GM10847 (cell line): ENCODE data around the gene ZMIZ1.

ENCODE experiments used
- POLR2A ChIP-seq: IDR thresholded peaks from 2 replicates; pipeline ENCODE4 v1.6.1; 2011; ENCODE audit not compliant: insufficient read length; ENCODE audit errors: extremely low read depth

Gene ZMIZ1

GRCh38 chr10:79078367-79079053 lies 9.7 kb downstream of the ZMIZ1 start:
- no peak for TF ChIP-seq POLR2A

DNA sequence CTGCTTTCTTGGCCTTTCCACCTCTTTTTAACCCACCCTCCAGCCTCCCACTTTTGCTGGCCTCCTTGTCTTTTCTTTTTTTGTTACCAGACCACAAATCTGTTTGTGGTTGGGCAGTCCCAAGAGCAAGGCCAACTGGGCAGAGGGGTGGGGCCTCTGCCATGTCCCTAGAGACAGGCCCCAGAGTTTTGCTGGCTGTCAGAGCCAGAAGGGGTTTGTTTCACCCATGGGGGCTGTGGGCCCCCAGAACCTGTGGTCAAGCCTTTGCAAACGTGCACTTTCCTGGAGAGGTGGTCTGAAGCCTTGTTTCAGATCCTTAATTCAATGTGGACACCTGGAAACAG lies 10.3 kb downstream of the ZMIZ1 start:
- no peak for TF ChIP-seq POLR2A

DNA sequence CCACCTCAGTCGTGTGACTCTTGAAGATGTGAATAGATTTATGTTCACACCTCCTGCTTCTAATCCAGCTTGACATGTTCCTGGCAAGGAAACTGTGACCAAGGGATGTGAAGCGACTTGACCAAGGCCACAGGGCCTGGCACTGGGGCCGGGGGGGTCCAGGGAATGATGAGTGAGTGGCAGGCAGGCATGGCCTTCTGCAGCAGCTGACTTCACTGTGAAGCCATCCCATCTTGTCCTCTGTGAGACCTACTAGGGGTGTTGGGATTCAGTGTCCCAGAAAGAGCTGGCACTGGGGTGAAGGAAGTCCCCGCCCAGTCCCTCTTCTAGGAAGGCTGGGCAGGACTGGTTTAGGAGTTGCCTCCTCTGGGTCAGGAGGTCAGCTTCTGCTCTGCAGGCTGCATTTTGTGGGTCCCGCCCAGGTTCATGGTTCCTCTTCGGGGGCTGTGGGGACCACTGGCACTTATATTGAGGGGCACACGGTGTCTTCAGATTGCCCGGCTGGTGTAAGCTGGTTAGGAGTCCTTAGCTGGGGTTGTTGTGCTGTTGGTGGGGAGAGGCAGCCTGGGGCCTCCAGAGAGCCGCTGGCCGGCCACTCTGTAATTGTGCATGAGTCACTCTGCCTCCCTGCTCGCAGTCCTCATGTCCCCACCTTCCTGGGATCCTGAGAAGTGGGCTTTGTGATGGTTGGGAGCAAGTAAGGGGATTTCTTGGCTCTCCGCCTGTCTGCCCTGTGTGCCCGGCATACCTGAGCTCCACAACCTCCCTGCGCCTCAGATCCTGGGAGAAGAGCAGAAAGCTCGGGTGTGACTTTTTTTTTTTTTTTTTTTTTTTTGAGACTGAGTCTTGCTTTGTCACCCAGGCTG lies 11.0 kb downstream of the ZMIZ1 start:
- TF ChIP-seq POLR2A, result no peak

- no peak for TF ChIP-seq POLR2A
Observed at GRCh38 chr10:79081353-79082034, 12.7 kb downstream of the ZMIZ1 start.

- TF ChIP-seq POLR2A, result no peak
Observed at GRCh38 chr10:79082035-79082373, 13.2 kb downstream of the ZMIZ1 start.

DNA sequence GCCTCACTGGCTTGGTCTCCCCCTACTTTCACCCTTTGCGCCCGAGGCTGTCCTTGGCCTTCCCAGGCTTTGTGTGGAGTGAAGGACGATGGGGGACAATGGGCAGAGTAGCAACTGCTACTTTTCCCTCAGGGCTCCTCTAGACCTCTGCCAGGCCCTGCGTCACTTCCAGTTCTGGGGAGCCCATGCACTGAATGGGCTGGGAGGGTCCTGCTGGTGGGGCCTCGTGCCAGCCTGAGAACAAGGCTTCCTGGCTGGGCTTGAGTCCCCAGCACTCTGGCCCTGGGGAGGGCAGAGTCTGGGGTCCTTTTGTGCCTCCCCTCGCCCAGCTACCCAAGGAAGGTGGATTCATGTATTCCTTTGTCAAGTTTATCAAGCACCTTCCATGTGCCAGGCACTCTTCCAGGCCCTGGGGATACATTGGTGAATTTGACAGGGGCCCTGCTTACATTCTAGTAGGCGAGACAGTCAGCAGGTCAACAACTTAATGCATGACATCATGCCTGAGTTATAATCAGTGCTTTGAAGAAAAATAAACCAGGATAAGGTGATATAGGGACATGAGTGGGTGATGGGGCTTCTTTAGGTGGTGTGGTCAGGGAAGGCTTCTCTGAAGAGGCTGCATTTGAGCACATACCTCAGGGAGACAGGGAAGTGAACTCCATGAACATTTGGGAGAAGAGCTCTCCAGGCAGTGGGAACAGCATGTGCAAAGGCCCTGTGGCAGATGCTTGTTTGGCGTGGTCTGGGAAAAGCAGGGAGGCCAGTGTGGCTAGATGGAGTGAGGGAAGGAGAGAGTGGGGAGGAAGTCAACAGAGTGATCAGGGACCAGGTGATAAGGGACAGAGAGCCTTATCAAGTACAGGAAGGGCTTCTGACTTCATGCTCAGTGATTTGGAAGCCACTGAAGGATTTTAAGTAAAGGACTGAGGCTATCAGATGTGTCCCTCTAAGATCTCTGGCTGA lies 14.1 kb downstream of the ZMIZ1 start:
- no peak for TF ChIP-seq POLR2A

DNA sequence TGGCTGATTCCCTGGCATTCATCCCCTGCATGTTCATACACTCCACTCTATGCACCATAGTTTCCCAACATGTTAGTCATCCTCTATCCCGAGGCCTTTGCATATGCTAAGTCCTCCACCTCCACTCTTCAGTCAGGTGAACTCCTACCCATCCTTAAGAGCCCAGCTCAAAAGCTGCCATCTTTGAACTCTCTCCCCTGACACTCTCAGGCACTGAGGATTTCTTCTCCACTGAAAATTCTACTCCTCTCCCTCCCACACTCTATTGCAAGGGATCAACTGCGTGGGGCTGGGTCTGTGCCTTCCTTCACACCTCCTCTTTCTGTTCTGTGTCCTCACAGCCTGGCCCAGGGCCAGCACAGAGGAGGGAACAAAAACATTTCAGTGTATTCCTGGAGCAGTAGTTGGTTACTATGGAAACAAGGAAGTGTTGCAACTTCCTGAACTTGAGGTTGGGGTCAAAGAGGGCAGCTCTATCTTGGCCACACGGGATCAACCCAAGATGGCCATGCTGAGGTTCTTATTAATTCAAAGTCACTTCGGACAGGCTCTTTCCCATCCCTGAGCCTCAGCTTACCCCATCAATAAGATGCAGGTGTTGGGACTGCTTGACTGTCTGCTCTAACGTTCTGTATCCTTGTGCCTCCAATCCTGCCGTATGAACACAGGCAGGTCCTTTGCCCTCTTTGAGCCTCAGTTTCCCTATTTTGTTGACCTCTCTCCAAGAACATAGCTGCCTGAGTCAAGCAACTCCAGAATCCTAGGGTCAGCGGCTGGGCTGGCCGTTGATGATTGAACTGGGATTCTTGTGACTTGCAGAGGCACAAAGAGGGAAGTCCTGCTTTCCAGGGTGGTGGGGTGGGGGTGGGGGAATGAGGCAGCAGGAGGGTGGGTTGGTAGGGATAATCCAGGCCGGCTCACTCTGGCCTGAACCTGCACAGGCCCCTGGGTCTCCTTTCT lies 15.5 kb downstream of the ZMIZ1 start:
- TF ChIP-seq POLR2A, result no peak

- TF ChIP-seq POLR2A, result no peak
Observed at GRCh38 chr10:79084972-79085597, 16.3 kb downstream of the ZMIZ1 start.

DNA sequence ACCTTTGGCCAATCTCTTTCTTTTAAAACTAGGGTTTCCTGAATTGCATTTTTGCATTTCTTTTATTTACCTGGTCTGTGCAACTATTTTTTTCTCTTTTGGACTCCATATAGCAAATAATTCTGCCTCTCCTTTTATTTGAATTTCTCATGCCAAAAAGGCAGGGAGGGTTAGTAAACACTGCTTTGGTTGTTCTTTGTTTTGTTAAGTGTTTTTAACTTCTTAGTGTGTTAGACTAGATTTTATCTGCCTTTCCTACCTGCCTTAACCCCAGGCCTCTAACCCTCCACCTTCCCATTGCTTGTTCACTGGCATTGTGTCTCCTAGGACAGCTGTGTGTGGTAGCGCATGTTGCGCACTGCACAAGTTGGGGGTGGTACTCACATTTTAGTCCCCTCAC lies 18.1 kb downstream of the ZMIZ1 start:
- no peak for TF ChIP-seq POLR2A

- TF ChIP-seq POLR2A, result no peak
Observed at GRCh38 chr10:79087721-79088120, 19.0 kb downstream of the ZMIZ1 start.

GRCh38 chr10:79088176-79088575 lies 19.4 kb downstream of the ZMIZ1 start:
- no peak for TF ChIP-seq POLR2A

DNA sequence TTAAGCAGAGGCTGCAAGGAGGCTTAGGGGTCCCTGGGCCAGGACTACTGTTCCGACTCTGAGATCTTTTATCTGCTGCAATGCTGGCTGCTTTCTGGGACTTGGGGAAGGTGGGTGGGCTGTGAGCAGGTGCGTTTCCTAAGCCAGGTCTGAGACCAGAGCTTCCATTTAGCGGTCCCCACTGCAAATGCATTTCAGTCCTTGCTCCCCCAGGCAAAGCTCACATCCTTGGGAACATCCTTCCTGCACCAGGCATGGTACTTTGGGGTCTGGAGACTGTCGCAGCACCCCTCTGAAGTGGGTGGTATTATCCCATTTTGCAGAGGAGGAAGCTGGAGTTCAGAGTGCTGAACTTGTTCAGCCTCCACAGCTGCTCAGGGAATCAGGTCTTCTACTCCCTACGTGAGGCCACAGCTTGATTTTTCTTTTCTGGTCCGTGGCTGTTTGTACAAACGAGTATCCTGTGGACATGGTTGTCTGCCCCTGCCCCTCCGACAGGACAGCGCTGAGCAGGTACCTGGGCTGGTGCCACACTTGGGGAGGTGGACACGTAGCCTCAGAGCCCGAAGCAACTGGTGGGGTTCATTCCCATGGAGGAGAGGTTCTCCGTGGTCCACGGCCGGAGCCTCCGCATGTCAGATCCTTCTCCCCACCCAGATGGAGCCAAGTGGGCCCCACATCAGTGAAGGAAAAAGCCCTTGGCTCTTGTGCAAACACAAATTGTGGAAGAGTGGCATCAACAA lies 20.0 kb downstream of the ZMIZ1 start:
- no peak for TF ChIP-seq POLR2A

DNA sequence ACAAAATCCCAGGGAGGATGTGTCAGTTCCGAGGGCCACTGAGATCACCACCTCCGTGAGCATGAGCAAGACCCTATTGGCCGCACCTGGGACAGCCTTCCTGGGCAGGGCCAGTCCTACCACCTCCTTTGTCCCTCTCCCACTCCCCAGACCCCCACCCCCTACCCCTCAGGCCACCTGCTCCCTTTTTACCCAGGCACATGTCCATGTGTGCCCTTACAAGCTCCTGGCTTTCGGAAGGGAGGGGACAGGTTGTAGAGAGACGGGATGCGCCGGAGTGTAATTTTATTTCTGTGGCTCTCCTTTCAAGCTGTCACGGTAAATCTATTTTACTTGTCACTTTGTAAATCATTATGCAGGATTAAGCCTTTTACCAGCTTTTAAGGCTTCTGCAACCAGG lies 20.9 kb downstream of the ZMIZ1 start:
- no peak for TF ChIP-seq POLR2A
